Spleen (tissue), 7 donors: ENCODE data around the gene FAR2.

Source experiments
- POLR2AphosphoS5 ChIP-seq, 3 donors: sonication (generic); formaldehyde crosslinking; IDR thresholded peaks; one replicate each; pipeline ENCODE4 v1.5.1; 2017; ENCODE audit warnings: antibody characterized with exemption in 3 of 3
- TF ChIP-seq, protein P1 (sequence below), 11 experiments: fragments of 200-600 bp in 7 of 11; fragments of 450-650 bp in 4 of 11; sonication (generic) in 4 of 11; IDR thresholded peaks in 8 of 11; conservative IDR thresholded peaks in 3 of 11; 1 replicate in 7 of 11; 2 replicates in 4 of 11; pipeline versions ENCODE4 v1.4.0 to v1.8.0; 2016 to 2021; ENCODE audit warnings: antibody characterized with exemption in 11 of 11, inconsistent platforms in 4 of 11, mild to moderate bottlenecking in 1 of 11
- donor health status: DM: no; HTN: no; CAD: no; lungs with moderate emphysema.
- donor health status: DM: no; HTN: no; CAD: no.
- donor health status: DM: no; HTN: no; CAD: no.

DNA sequence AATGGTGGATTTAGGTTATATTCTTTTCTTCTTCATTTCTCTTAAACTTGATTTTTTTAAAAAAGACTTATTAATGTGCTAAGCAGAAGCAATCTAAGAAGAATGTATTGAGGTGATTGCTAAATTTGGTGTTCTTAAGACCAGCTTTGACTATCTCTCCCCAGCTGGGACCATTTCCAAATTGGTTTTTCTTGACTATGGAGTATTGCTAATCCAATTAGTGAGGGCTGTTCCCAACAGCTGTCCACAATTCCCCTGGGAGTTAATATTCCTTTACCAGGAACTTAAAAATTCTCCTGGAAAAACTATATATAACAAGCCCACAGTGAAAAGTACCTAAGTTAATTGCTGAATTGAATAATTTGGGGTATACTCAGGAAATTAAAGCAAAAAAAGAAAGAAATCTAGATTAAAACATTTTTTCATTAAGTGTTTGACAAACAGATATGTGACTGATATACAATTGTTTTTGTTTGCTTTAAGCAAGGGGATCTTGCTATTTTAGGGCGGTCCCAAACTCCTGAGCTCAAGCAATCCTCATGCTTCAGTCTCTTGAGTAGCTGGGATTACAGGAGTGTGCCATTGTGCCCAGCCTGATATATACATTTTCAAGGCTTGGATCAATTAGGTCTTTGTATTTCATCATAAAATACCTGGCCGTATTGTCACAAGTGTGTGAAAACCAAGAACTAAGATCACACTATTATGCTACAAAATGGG lies 105.0 kb downstream of the FAR2 start:
- TF ChIP-seq, protein P1, sequence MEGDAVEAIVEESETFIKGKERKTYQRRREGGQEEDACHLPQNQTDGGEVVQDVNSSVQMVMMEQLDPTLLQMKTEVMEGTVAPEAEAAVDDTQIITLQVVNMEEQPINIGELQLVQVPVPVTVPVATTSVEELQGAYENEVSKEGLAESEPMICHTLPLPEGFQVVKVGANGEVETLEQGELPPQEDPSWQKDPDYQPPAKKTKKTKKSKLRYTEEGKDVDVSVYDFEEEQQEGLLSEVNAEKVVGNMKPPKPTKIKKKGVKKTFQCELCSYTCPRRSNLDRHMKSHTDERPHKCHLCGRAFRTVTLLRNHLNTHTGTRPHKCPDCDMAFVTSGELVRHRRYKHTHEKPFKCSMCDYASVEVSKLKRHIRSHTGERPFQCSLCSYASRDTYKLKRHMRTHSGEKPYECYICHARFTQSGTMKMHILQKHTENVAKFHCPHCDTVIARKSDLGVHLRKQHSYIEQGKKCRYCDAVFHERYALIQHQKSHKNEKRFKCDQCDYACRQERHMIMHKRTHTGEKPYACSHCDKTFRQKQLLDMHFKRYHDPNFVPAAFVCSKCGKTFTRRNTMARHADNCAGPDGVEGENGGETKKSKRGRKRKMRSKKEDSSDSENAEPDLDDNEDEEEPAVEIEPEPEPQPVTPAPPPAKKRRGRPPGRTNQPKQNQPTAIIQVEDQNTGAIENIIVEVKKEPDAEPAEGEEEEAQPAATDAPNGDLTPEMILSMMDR (IDR thresholded peaks at IDR 0.05 in 8 of 11, conservative IDR thresholded peaks at IDR 0.05 in 3 of 11): no peak
- no peak for TF ChIP-seq POLR2AphosphoS5 (IDR thresholded peaks at IDR 0.05)
